ENCODE results near the gene TEDC1.

GRCh38 chr14:105526776-105527380 is 35.8 kb downstream of the TEDC1 start:
- TF ChIP-seq CTCF (IDR thresholded peaks at IDR 0.05): no peak
- TF ChIP-seq POLR2A (IDR thresholded peaks at IDR 0.05): no peak
